IPS DF 19.7 (cell line): Measurements from ENCODE around the gene MGAT5.

ENCODE experiments used
- DNase-seq: peaks from one replicate; pipeline ENCODE4 v3.0.0-alpha.2; 2013; ENCODE audit warnings: low read depth, low spot score

Gene MGAT5

GRCh38 chr2:134253804-134254203, at the start of gene MGAT5:
MGAT5 (plus strand) TSS chr2:134254072; CDS start chr2:134254404, 332 bp downstream.
- no peak for DNase-seq

GRCh38 chr2:134205087-134205486, 48.8 kb upstream of the MGAT5 start:
- no peak for DNase-seq

GRCh38 chr2:134206031-134206430, 47.8 kb upstream of the MGAT5 start:
- DNase-seq: peak; percentile 38

GRCh38 chr2:134206573-134206972, 47.3 kb upstream of the MGAT5 start:
- no peak for DNase-seq

- DNase-seq: no peak
These were observed 46.2 kb upstream of the MGAT5 start for GRCh38 chr2:134207589-134208209.

GRCh38 chr2:134208825-134209224, 45.0 kb upstream of the MGAT5 start:
- no peak for DNase-seq

- no peak for DNase-seq
These were observed 41.1 kb upstream of the MGAT5 start for GRCh38 chr2:134212746-134213145.

- no peak for DNase-seq
These were observed 37.6 kb upstream of the MGAT5 start for GRCh38 chr2:134216152-134216829.

- no peak for DNase-seq
These were observed 36.5 kb upstream of the MGAT5 start for GRCh38 chr2:134217351-134217750.

GRCh38 chr2:134217924-134218323, 35.9 kb upstream of the MGAT5 start:
- no peak for DNase-seq

GRCh38 chr2:134218414-134218813, 35.5 kb upstream of the MGAT5 start:
- no peak for DNase-seq

- DNase-seq: no peak
These were observed 34.8 kb upstream of the MGAT5 start for GRCh38 chr2:134218930-134219658.

GRCh38 chr2:134220344-134220974, 33.4 kb upstream of the MGAT5 start:
- DNase-seq: no peak

- no peak for DNase-seq
These were observed 29.9 kb upstream of the MGAT5 start for GRCh38 chr2:134224005-134224404.

- no peak for DNase-seq
These were observed 28.7 kb upstream of the MGAT5 start for GRCh38 chr2:134225173-134225572.

- no peak for DNase-seq
These were observed 28.0 kb upstream of the MGAT5 start for GRCh38 chr2:134225841-134226240.

GRCh38 chr2:134226601-134227000, 27.3 kb upstream of the MGAT5 start:
- DNase-seq: no peak

GRCh38 chr2:134227666-134228065, 26.2 kb upstream of the MGAT5 start:
- no peak for DNase-seq

GRCh38 chr2:134228493-134228903, 25.4 kb upstream of the MGAT5 start:
- DNase-seq: no peak

- no peak for DNase-seq
These were observed 24.3 kb upstream of the MGAT5 start for GRCh38 chr2:134229540-134229939.

- no peak for DNase-seq
These were observed 23.0 kb upstream of the MGAT5 start for GRCh38 chr2:134230885-134231284.

GRCh38 chr2:134231301-134231964, 22.4 kb upstream of the MGAT5 start:
- no peak for DNase-seq
